ENCODE results near the gene NFYB. TPM values are rescaled to one million over a fixed set of nuclear protein-coding genes. Genes with fewer than 3 reads are reported as not detected.

NFYB gene
- total and polyA plus RNA-seq, 4 donors = 15.5 to 33.0 (median 24.5) TPM

DNA sequence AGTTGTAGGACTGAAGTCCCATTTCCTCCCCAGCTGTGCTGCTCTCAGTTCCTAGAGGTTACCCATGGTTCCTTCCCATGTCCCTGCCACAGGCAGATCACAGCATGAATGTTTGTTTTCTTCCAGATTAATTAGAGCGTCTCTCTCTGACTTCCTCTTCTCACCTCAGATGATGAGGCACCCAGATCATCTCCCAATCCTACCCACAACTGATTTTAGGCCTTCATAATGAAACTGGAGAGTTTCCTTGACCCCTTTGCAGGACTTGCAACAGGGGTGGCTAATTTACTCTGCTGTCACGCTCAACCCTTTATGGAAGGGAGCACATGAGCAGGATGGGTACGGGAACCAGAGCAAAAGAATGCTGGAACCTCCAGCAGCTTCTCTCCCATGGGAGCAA, 45.4 kb upstream of the NFYB start:
- ATAC-seq (ENCODE audit: insufficient read depth, low FRiP score) (no peak), DNase-seq (no peak)
- Histone ChIP-seq H3K4me3 (no peak overlapping the region), H3K9ac (ENCODE audit: insufficient read depth in 1 of 2, low read length in 2 of 2) (no peak overlapping the region), H3K27ac (ENCODE audit: low read depth in 1 of 2, low read length in 1 of 2) (no peak overlapping the region), H3K9me3 (ENCODE audit: control insufficient read depth in 4 of 4, insufficient read depth in 3 of 4, low read length in 3 of 4) (peaks cover 0 to 12% (median 6%) of the 10 kb centered on the region in 4 donors), H3K36me3 (ENCODE audit: control insufficient read depth in 4 of 4, insufficient read depth in 4 of 4, low read length in 4 of 4) (peaks cover 0 to 4% (median 0%) of the 10 kb centered on the region in 4 donors), H3K27me3 (ENCODE audit: control insufficient read depth in 3 of 3, insufficient read depth in 3 of 3, low read length in 2 of 3) (no peaks in the 10 kb centered on the region), H3K4me1 (ENCODE audit: control insufficient read depth in 5 of 5, insufficient read depth in 5 of 5, low read length in 5 of 5) (peaks cover 0 to 15% (median 3%) of the 10 kb centered on the region in 5 donors)
- 78 to 87% methylated on average over 3 of the region's 3 CpGs for WGBS, 2 donors
- TF ChIP-seq, protein P1, sequence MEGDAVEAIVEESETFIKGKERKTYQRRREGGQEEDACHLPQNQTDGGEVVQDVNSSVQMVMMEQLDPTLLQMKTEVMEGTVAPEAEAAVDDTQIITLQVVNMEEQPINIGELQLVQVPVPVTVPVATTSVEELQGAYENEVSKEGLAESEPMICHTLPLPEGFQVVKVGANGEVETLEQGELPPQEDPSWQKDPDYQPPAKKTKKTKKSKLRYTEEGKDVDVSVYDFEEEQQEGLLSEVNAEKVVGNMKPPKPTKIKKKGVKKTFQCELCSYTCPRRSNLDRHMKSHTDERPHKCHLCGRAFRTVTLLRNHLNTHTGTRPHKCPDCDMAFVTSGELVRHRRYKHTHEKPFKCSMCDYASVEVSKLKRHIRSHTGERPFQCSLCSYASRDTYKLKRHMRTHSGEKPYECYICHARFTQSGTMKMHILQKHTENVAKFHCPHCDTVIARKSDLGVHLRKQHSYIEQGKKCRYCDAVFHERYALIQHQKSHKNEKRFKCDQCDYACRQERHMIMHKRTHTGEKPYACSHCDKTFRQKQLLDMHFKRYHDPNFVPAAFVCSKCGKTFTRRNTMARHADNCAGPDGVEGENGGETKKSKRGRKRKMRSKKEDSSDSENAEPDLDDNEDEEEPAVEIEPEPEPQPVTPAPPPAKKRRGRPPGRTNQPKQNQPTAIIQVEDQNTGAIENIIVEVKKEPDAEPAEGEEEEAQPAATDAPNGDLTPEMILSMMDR (IDR thresholded peaks at IDR 0.05; ENCODE audit: control extremely low read depth, extremely low read depth) = no peak

DNA sequence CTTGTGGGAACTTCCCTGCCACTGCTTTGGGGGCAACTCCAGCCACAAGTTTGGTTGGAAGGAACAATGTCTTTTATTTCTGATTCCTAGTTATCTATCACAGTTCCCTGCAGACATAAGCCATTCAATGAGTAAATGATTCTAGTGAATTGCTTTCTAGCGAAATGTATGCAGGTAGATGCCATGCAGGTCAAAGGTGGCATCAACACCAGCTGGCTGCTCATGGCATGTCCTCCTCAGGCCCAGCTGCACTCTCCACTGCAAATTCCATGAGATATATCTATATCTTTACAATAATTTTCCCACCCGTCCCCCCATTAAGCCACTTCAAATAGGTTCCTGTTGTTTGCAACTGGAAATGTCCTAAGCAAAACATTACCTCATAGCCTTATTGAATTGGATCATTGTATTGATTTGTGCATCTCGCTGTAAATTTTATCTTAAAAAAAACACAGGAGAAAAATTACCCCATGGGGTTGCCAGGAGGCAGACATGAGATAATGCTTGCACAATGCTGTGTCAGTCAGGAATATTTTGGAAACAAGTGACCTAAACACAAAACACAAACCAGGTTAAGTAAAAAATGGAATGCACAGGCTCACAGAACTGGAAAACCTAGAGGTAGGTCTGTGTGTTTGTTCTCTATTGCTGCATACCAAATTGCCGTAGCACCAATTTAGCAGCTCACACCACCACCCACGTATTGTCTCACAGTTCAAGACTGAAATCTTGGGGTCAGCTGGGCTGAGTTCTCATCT, 44.8 kb upstream of the NFYB start:
- 92 to 93% methylated on average over 5 of the region's 5 CpGs for WGBS, 2 donors
- no peaks in the 10 kb centered on the region for H3K27me3 ChIP-seq (ENCODE audit: control insufficient read depth in 3 of 3, insufficient read depth in 3 of 3, low read length in 2 of 3)
- H3K36me3 ChIP-seq (ENCODE audit: control insufficient read depth in 4 of 4, insufficient read depth in 4 of 4, low read length in 4 of 4) = peaks cover 0 to 4% (median 0%) of the 10 kb centered on the region in 4 donors
- H3K27ac ChIP-seq (ENCODE audit: low read depth in 1 of 2, low read length in 1 of 2) = no peak overlapping the region
- H3K9ac ChIP-seq (ENCODE audit: insufficient read depth in 1 of 2, low read length in 2 of 2) = no peak overlapping the region
- TF ChIP-seq, protein P1 (IDR thresholded peaks at IDR 0.05; ENCODE audit: control extremely low read depth, extremely low read depth) = no peak
- no peak overlapping the region for H3K4me3 ChIP-seq
- peaks cover 0 to 21% (median 4%) of the 10 kb centered on the region in 5 donors for H3K4me1 ChIP-seq (ENCODE audit: control insufficient read depth in 5 of 5, insufficient read depth in 5 of 5, low read length in 5 of 5)
- ATAC-seq (ENCODE audit: insufficient read depth, low FRiP score) = no peak
- H3K9me3 ChIP-seq (ENCODE audit: control insufficient read depth in 4 of 4, insufficient read depth in 3 of 4, low read length in 3 of 4) = peaks cover 0 to 12% (median 6%) of the 10 kb centered on the region in 4 donors
- no peak for DNase-seq

DNA sequence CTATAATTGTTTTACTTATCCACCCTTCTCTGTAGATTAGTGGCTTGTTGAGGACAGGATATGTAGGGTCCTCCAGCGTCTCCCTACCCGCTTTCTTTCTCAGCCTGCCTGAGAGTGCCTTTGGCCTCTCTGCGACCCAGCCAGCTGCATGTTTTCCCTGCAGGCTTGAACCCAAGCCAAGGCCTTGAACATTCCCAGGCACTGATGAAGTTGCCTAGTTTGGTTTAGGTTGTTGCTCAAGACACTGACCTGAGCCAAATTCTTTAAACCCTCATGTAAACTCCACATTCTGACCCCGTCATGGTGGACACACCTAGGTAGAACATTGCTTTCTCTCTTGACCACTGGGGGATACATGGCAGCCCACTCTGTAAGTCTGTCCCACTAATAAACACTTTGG, 44.1 kb upstream of the NFYB start:
- H3K4me3 ChIP-seq = no peak overlapping the region
- peak; percentile 30 for ATAC-seq (ENCODE audit: insufficient read depth, low FRiP score)
- peak; percentile 59 to 81 (median 80) for DNase-seq
- H3K36me3 ChIP-seq (ENCODE audit: control insufficient read depth in 4 of 4, insufficient read depth in 4 of 4, low read length in 4 of 4) = peaks cover 0 to 4% (median 0%) of the 10 kb centered on the region in 4 donors
- peaks cover 0 to 11% (median 4%) of the 10 kb centered on the region in 4 donors for H3K9me3 ChIP-seq (ENCODE audit: control insufficient read depth in 4 of 4, insufficient read depth in 3 of 4, low read length in 3 of 4)
- peaks cover 0 to 28% (median 7%) of the 10 kb centered on the region in 5 donors for H3K4me1 ChIP-seq (ENCODE audit: control insufficient read depth in 5 of 5, insufficient read depth in 5 of 5, low read length in 5 of 5)
- TF ChIP-seq, protein P1 (IDR thresholded peaks at IDR 0.05; ENCODE audit: control extremely low read depth, extremely low read depth) = no peak
- H3K27ac ChIP-seq (ENCODE audit: low read depth in 1 of 2, low read length in 1 of 2) = no peak overlapping the region
- no peak overlapping the region for H3K9ac ChIP-seq (ENCODE audit: insufficient read depth in 1 of 2, low read length in 2 of 2)
- 49 to 72% methylated on average over 4 of the region's 4 CpGs for WGBS, 2 donors
- H3K27me3 ChIP-seq (ENCODE audit: control insufficient read depth in 3 of 3, insufficient read depth in 3 of 3, low read length in 2 of 3) = no peaks in the 10 kb centered on the region
